Upper lobe of left lung (tissue), 4 donors: Measurements from ENCODE around the gene CT55.

Experiments used
- EP300 ChIP-seq, 4 donors: sonication (generic); formaldehyde crosslinking; IDR thresholded peaks; one replicate each; pipeline ENCODE4 v1.5.1; 2017; ENCODE audit warnings: antibody characterized with exemption in 4 of 4, control low read depth in 2 of 4
- POLR2AphosphoS5 ChIP-seq, 2 donors: sonication (generic); formaldehyde crosslinking; IDR thresholded peaks; one replicate each; pipeline ENCODE4 v1.5.1; 2017; ENCODE audit warnings: antibody characterized with exemption in 2 of 2

DNA sequence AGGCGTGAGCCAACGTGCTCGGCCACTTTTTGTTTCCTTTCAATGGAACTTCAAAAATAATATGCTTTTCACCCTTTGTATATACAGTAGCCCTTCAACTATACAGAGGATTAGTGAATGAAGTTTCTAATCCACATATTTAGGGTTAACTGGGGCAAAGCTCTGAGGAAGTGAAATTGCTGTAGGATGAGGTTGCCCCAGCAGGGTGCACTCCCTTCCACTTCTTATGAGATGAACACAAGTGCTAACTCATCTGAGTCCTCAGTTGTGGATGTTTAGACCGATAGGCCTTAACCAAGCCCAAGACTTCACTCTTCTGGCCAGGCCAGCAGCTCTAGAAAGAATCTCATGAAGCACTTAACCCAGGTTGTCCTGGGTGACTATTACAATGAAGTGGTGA is 29.1 kb upstream of the CT55 start:
- TF ChIP-seq POLR2AphosphoS5 (IDR thresholded peaks at IDR 0.05): no peak
- no peak for TF ChIP-seq EP300 (IDR thresholded peaks at IDR 0.05)
